ENCODE measurements around the gene PACS2. TPM values are rescaled to one million over a fixed set of nuclear protein-coding genes. Genes with fewer than 3 reads are reported as not detected.

The PACS2 gene
- total and polyA plus RNA-seq, 2 donors (not counting 1 experiment from before 2014, with no cell fraction given): 65.6 to 70.7 TPM

DNA sequence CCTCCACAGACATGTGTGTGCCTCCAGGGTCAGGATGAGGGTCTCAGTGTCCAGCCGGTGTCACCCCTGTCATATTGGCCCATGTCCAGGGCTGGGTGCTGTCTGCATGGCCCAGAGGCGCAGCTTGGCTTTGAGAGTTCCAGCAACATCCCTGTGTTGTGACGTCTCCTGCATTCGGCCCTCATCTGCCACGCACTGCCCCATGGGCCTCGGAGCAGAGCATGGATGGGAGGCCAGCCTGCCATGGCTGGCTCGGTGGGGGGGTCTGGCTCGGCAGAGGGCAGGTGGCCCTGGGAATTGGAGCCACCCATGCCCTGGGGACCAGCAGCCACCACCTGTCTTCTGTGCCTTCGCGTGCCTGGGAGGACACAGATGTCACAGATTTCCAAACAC lies 73.0 kb downstream of the PACS2 start:
- Histone ChIP-seq H3K27ac (ENCODE audit: low read length in 2 of 2) (no peak overlapping the region), H2AFZ (ENCODE audit: insufficient read depth, low read depth, low read length, poor library complexity, severe bottlenecking) (no peak overlapping the region), H3K27me3 (replicated peaks in 1 of 4; ENCODE audit: control extremely low read depth in 1 of 4, control insufficient read depth in 3 of 4, insufficient read depth in 4 of 4, low read length in 3 of 4) (no peaks in the 10 kb centered on the region), H3K9ac (ENCODE audit: low read length) (no peak overlapping the region), H3K4me1 (ENCODE audit: control insufficient read depth in 2 of 2, insufficient read depth in 2 of 2, low read length in 2 of 2) (peaks cover 10 to 17% of the 10 kb centered on the region in 2 donors), H3K9me3 (ENCODE audit: control extremely low read depth in 1 of 3, control insufficient read depth in 2 of 3, insufficient read depth in 1 of 3, low read length in 2 of 3) (no peaks in the 10 kb centered on the region), H3K36me3 (replicated peaks in 1 of 2; ENCODE audit: control extremely low read depth in 1 of 2, control insufficient read depth in 1 of 2, extremely low read depth in 1 of 2, insufficient read depth in 2 of 2, low read length in 1 of 2) (no peaks in the 10 kb centered on the region), H3K4me2 (replicated peaks; ENCODE audit: low read depth, low read length, poor library complexity, severe bottlenecking) (no peak overlapping the region), H4K20me1 (ENCODE audit: control insufficient read depth, insufficient read depth, low read length, poor library complexity, severe bottlenecking) (no peaks in the 10 kb centered on the region), H3K79me2 (ENCODE audit: control insufficient read depth, insufficient read depth, low read length) (no peaks in the 10 kb centered on the region), H3K4me3 (ENCODE audit: control extremely low read depth in 1 of 5, extremely low read depth in 1 of 5, insufficient read depth in 1 of 5, low read depth in 2 of 5, low read length in 4 of 5) (no peak overlapping the region)
- ChIA-PET POLR2A (no interaction called here), CTCF (no interaction called here)
- 92% methylated on average over 10 of the region's 10 CpGs for whole genome bisulfite sequencing (ENCODE audit: insufficient coverage)
- no peak overlapping the region for H3K27ac Mint-ChIP-seq
- H3K27me3 Mint-ChIP-seq: no peaks in the 10 kb centered on the region
- intact Hi-C loops (cut with micrococcal nuclease): no loop called here
- TF ChIP-seq, protein P1, sequence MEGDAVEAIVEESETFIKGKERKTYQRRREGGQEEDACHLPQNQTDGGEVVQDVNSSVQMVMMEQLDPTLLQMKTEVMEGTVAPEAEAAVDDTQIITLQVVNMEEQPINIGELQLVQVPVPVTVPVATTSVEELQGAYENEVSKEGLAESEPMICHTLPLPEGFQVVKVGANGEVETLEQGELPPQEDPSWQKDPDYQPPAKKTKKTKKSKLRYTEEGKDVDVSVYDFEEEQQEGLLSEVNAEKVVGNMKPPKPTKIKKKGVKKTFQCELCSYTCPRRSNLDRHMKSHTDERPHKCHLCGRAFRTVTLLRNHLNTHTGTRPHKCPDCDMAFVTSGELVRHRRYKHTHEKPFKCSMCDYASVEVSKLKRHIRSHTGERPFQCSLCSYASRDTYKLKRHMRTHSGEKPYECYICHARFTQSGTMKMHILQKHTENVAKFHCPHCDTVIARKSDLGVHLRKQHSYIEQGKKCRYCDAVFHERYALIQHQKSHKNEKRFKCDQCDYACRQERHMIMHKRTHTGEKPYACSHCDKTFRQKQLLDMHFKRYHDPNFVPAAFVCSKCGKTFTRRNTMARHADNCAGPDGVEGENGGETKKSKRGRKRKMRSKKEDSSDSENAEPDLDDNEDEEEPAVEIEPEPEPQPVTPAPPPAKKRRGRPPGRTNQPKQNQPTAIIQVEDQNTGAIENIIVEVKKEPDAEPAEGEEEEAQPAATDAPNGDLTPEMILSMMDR (IDR thresholded peaks at IDR 0.05): no peak
- no peak for TF ChIP-seq EZH2 (IDR thresholded peaks at IDR 0.05; ENCODE audit: borderline replicate concordance, insufficient read depth, low read depth, low read length, poor library complexity, severe bottlenecking)
- no peak for DNase-seq
- H3K9me3 Mint-ChIP-seq (ENCODE audit: insufficient read depth): no peaks in the 10 kb centered on the region
- no peak overlapping the region for H3K4me3 Mint-ChIP-seq
- peaks cover 14% of the 10 kb centered on the region for H3K4me1 Mint-ChIP-seq
- ATAC-seq (ENCODE audit: low read depth): no peak

DNA sequence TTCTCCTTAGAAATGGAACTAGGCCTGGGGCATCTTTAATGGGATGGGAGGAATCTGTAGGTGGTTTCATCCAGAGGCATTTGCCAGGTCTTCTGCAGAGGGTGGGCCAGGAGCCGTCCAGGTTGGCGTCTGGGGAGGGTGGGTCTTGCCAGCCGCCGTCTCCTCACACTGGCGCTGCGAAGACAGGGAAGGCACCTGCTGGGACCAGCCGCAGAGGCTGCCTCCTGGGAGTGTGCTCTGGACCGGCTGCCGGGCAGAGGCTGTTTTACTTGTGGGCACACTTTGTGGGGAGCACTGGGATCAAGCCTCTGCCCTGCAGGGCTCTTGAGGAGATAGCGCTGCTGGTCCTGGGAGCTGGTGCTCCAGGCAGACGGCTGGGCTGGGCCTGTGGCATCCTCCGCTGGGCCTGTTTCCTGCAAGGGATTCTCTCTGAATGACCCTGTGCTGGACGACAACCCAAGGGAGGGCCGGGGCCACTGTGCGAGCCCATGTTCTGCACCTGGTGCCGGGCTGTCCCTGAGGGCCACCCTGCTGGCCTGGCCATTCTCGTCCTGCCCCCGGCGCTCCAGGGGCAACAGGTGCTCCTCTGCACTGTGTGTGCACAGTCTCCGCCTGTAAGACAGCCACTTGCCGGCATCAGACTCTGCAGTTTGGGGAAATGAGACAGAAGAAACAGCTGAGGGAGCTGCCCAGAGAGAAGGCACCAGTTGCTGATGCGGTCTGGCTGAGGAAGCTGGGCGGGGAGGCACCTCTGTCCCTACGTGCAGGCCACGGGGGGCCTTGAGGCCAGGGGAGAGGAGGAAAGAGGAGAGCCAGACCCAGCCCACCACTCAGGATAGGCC lies 73.8 kb downstream of the PACS2 start:
- POLR2A ChIA-PET: no interaction called here
- Histone ChIP-seq H3K36me3 (replicated peaks in 1 of 2; ENCODE audit: control extremely low read depth in 1 of 2, control insufficient read depth in 1 of 2, extremely low read depth in 1 of 2, insufficient read depth in 2 of 2, low read length in 1 of 2) (no peaks in the 10 kb centered on the region), H3K27ac (ENCODE audit: low read length in 2 of 2) (no peak overlapping the region), H3K9ac (ENCODE audit: low read length) (no peak overlapping the region), H3K4me2 (replicated peaks; ENCODE audit: low read depth, low read length, poor library complexity, severe bottlenecking) (no peak overlapping the region), H3K4me1 (ENCODE audit: control insufficient read depth in 2 of 2, insufficient read depth in 2 of 2, low read length in 2 of 2) (peaks cover 10 to 17% of the 10 kb centered on the region in 2 donors), H3K4me3 (ENCODE audit: control extremely low read depth in 1 of 5, extremely low read depth in 1 of 5, insufficient read depth in 1 of 5, low read depth in 2 of 5, low read length in 4 of 5) (no peak overlapping the region), H3K79me2 (ENCODE audit: control insufficient read depth, insufficient read depth, low read length) (no peaks in the 10 kb centered on the region), H3K9me3 (ENCODE audit: control extremely low read depth in 1 of 3, control insufficient read depth in 2 of 3, insufficient read depth in 1 of 3, low read length in 2 of 3) (no peaks in the 10 kb centered on the region), H2AFZ (ENCODE audit: insufficient read depth, low read depth, low read length, poor library complexity, severe bottlenecking) (no peak overlapping the region), H4K20me1 (ENCODE audit: control insufficient read depth, insufficient read depth, low read length, poor library complexity, severe bottlenecking) (no peaks in the 10 kb centered on the region), H3K27me3 (replicated peaks in 1 of 4; ENCODE audit: control extremely low read depth in 1 of 4, control insufficient read depth in 3 of 4, insufficient read depth in 4 of 4, low read length in 3 of 4) (no peaks in the 10 kb centered on the region)
- intact Hi-C loops (cut with micrococcal nuclease): no loop called here
- DNase-seq (no peak), ATAC-seq (ENCODE audit: low read depth) (no peak)
- no peaks in the 10 kb centered on the region for H3K27me3 Mint-ChIP-seq
- no peak overlapping the region for H3K4me3 Mint-ChIP-seq
- TF ChIP-seq, protein P1 (IDR thresholded peaks at IDR 0.05): no peak
- TF ChIP-seq EZH2 (IDR thresholded peaks at IDR 0.05; ENCODE audit: borderline replicate concordance, insufficient read depth, low read depth, low read length, poor library complexity, severe bottlenecking): no peak
- WGBS (ENCODE audit: insufficient coverage): 89% methylated on average over 25 of the region's 25 CpGs
- no peak overlapping the region for H3K27ac Mint-ChIP-seq
- H3K4me1 Mint-ChIP-seq: peaks cover 14% of the 10 kb centered on the region
- H3K9me3 Mint-ChIP-seq (ENCODE audit: insufficient read depth): no peaks in the 10 kb centered on the region
- CTCF ChIA-PET: interaction anchor here (2.5 kb wide), 1 partner anchor 101 kb away, joined by 11 read pairs; no protein-coding TSS in a partner anchor
